IMR-90 (cell line): ENCODE data around the gene TGFA. TPM values are rescaled to one million over a fixed set of nuclear protein-coding genes. Genes with fewer than 3 reads are reported as not detected.

Experiments used
- ATAC-seq: fragments of 200-7000 bp; cut with Tn5 transposase; 2 replicates; pipeline ENCODE4 v1.9.1; 2020; ENCODE audit warnings: low read depth, mild to moderate bottlenecking, moderate library complexity
- BruUV-seq: library from RNA; stranded (reverse); fragments of 400-500 nt; replicated peaks from 2 replicates; lab custom pipeline; 2021; lab: Mats Ljungman, UMichigan
- CTCF ChIA-PET: fragments of 300-600 bp; formaldehyde crosslinking; extraction: SDS; loops from one replicate; lab custom pipeline; 2021; ENCODE audit warnings: antibody characterized with exemption; lab: Yijun Ruan, JAX
- POLR2A ChIA-PET: fragments of 300-600 bp; sonication (Branson Sonifier 250); formaldehyde crosslinking; loops from one replicate; lab custom pipeline; 2022; ENCODE audit warnings: antibody characterized with exemption; ENCODE audit not compliant: unreplicated experiment; lab: Charles Lee
- DNase-seq: peaks from one replicate; pipeline ENCODE4 v3.0.0; 2013
- H2AFZ ChIP-seq: replicated peaks from 2 replicates; pipeline ENCODE3; 2013; ENCODE audit warnings: low read length, mild to moderate bottlenecking; ENCODE audit not compliant: poor library complexity
- H2AK5ac ChIP-seq: 2 replicates; pipeline ENCODE4 v1.6.1; 2013; ENCODE audit warnings: low read depth, low read length, inconsistent platforms
- H2AK9ac ChIP-seq: replicated peaks from 2 replicates; pipeline ENCODE3; 2013; ENCODE audit warnings: mild to moderate bottlenecking, low read depth, low read length, moderate library complexity; ENCODE audit not compliant: poor library complexity
- H2BK120ac ChIP-seq: 2 replicates; pipeline ENCODE4 v1.6.1; 2013; ENCODE audit warnings: low read depth, low read length, inconsistent platforms
- H2BK15ac ChIP-seq: 3 replicates; pipeline ENCODE4 v1.6.1; 2013; ENCODE audit warnings: low read depth, low read length, inconsistent platforms
- H2BK20ac ChIP-seq: 2 replicates; pipeline ENCODE4 v1.6.1; 2013; ENCODE audit warnings: low read depth, mild to moderate bottlenecking, inconsistent platforms, low read length, moderate library complexity
- H2BK5ac ChIP-seq: 2 replicates; pipeline ENCODE4 v1.6.1; 2013; ENCODE audit warnings: mild to moderate bottlenecking, low read depth, low read length, inconsistent platforms; ENCODE audit not compliant: poor library complexity, severe bottlenecking
- H3K14ac ChIP-seq: replicated peaks from 2 replicates; pipeline ENCODE4 v1.6.1; 2013; ENCODE audit warnings: low read depth, low read length, inconsistent platforms
- H3K18ac ChIP-seq: 2 replicates; pipeline ENCODE4 v1.6.1; 2013; ENCODE audit warnings: low read depth, low read length, control low read depth
- H3K23ac ChIP-seq: 2 replicates; pipeline ENCODE4 v1.6.1; 2013; ENCODE audit warnings: low read depth, low read length, inconsistent platforms
- H3K27ac ChIP-seq: 2 replicates; pipeline ENCODE4 v1.5.1; 2013; ENCODE audit warnings: mild to moderate bottlenecking, control low read depth, low read length; ENCODE audit not compliant: insufficient read depth
- H3K27me3 ChIP-seq: 2 replicates; pipeline ENCODE4 v1.6.1; 2013; ENCODE audit warnings: low read length; ENCODE audit not compliant: control insufficient read depth, insufficient read depth
- H3K36me3 ChIP-seq: 2 replicates; pipeline ENCODE4 v1.6.1; 2013; ENCODE audit warnings: low read length, mixed read lengths; ENCODE audit not compliant: control insufficient read depth, insufficient read depth
- H3K4ac ChIP-seq: 2 replicates; pipeline ENCODE4 v1.6.1; 2013; ENCODE audit warnings: low read depth, low read length, inconsistent platforms
- H3K4me1 ChIP-seq: 2 replicates; pipeline ENCODE4 v1.6.1; 2013; ENCODE audit warnings: low read length, mixed read lengths; ENCODE audit not compliant: control insufficient read depth, insufficient read depth
- H3K4me2 ChIP-seq: 2 replicates; pipeline ENCODE4 v1.6.1; 2013; ENCODE audit warnings: low read depth, mild to moderate bottlenecking, control low read depth, low read length, moderate library complexity
- H3K4me3 ChIP-seq: 2 replicates; pipeline ENCODE4 v1.5.1; 2013; ENCODE audit warnings: low read depth, mild to moderate bottlenecking, control low read depth, low read length, moderate library complexity; ENCODE audit not compliant: insufficient read depth
- H3K56ac ChIP-seq: 2 replicates; pipeline ENCODE4 v1.6.1; 2013; ENCODE audit warnings: low read length, inconsistent platforms; ENCODE audit not compliant: insufficient read depth; ENCODE audit errors: extremely low read depth
- H3K79me1 ChIP-seq, 2 experiments: 2 replicates each; pipeline ENCODE4 v1.6.1; 2013; ENCODE audit warnings: low read length in 2 of 2, inconsistent platforms in 1 of 2, low read depth in 1 of 2
- H3K9ac ChIP-seq: 2 replicates; pipeline ENCODE4 v1.6.1; 2013; ENCODE audit warnings: low read depth, low read length, control low read depth
- H3K9me1 ChIP-seq: 2 replicates; pipeline ENCODE4 v1.6.1; 2013; ENCODE audit warnings: low read length, inconsistent platforms; ENCODE audit not compliant: insufficient read depth
- H3K9me3 ChIP-seq: 2 replicates; pipeline ENCODE4 v1.6.1; 2013; ENCODE audit warnings: low read length; ENCODE audit not compliant: control insufficient read depth, insufficient read depth
- H4K20me1 ChIP-seq: 2 replicates; pipeline ENCODE4 v1.6.1; 2013; ENCODE audit warnings: low read length, inconsistent platforms; ENCODE audit not compliant: insufficient read depth
- H4K5ac ChIP-seq: 2 replicates; pipeline ENCODE4 v1.6.1; 2013; ENCODE audit warnings: mild to moderate bottlenecking, low read depth, low read length, control low read depth
- H4K8ac ChIP-seq, 2 experiments: 2 replicates each; pipeline ENCODE4 v1.6.1; 2013; ENCODE audit warnings: low read depth in 2 of 2, low read length in 2 of 2, control low read depth in 1 of 2, inconsistent platforms in 1 of 2
- H4K91ac ChIP-seq: 2 replicates; pipeline ENCODE4 v1.6.1; 2013; ENCODE audit warnings: low read depth, low read length, inconsistent platforms; ENCODE audit not compliant: insufficient read depth
- CEBPB ChIP-seq: IDR thresholded peaks from 2 replicates; pipeline ENCODE4 v1.6.1; 2012; ENCODE audit warnings: low read depth, low read length, improper control_type of control experiment
- CHD1 ChIP-seq: IDR thresholded peaks from 2 replicates; pipeline ENCODE4 v1.6.1; 2012; ENCODE audit warnings: low read depth, low read length, improper control_type of control experiment
- MAZ ChIP-seq: IDR thresholded peaks from 2 replicates; pipeline ENCODE4 v1.6.1; 2012; ENCODE audit warnings: low read depth, mild to moderate bottlenecking, low read length, improper control_type of control experiment, moderate library complexity, borderline replicate concordance
- MXI1 ChIP-seq: IDR thresholded peaks from 2 replicates; pipeline ENCODE4 v1.6.1; 2012; ENCODE audit warnings: low read depth, mild to moderate bottlenecking, low read length, moderate library complexity, borderline replicate concordance
- POLR2A ChIP-seq: IDR thresholded peaks from 2 replicates; pipeline ENCODE4 v1.6.1; 2012; ENCODE audit warnings: mild to moderate bottlenecking, low read depth, low read length
- RCOR1 ChIP-seq: IDR thresholded peaks from 2 replicates; pipeline ENCODE4 v1.6.1; 2012; ENCODE audit warnings: mild to moderate bottlenecking, low read length, improper control_type of control experiment; ENCODE audit not compliant: insufficient replicate concordance
- WGBS, 2 experiments: methylation state at CpG; one replicate each; pipeline versions ENCODE4 v1.1.5 to v1.1.7; 2013; ENCODE audit warnings: missing lambda C conversion rate in 2 of 2; ENCODE audit not compliant: insufficient read length in 1 of 2; ENCODE audit errors: extremely low coverage in 2 of 2; 5-methylcytosine and 5-hydroxymethylcytosine counted together
- dilution Hi-C: fragments of 300-500 bp; cut with HindIII; formaldehyde crosslinking; loops from one replicate; pipeline ENCODE4 v1.14.3; 2018; ENCODE audit warnings: low sequenced_read_pairs; ENCODE audit not compliant: unreplicated experiment
- in situ Hi-C: fragments of 300-500 bp; cut with MboI; formaldehyde crosslinking; loops from 3 replicates; pipeline ENCODE4 v1.14.3; 2019; ENCODE audit warnings: low sequenced_read_pairs, inconsistent platforms, mixed read lengths
- intact Hi-C: fragments of 100-400 bp; cut with micrococcal nuclease; formaldehyde crosslinking; loops from 2 replicates; pipeline ENCODE4 v1.10.0; 2022
- polyA plus RNA-seq, 3 experiments: library from polyadenylated mRNA; depleted of rRNA; stranded (reverse); fragments of >200 nt; gene quantifications; 2 replicates each; pipeline ENCODE4 v1.2.3, GENCODE V29; 2012; ENCODE audit warnings: low replicate concordance in 1 of 3
- total RNA-seq: library from RNA; depleted of rRNA; stranded (reverse); fragments of >200 nt; gene quantifications from 2 replicates; pipeline ENCODE4 v1.2.3, GENCODE V29; 2012

Gene TGFA
- total and polyA plus RNA-seq, 2 of the 4 experiments (the other 2 are of a cell fraction), result not detected

GRCh38 chr2:70403267-70404053, 150.2 kb downstream of the TGFA start:
- Histone ChIP-seq H2BK5ac (no peak overlapping the region), H3K4me2 (no peak overlapping the region), H3K9me1 (no peaks in the 10 kb centered on the region), H3K23ac (no peak overlapping the region), H2AFZ (no peak overlapping the region), H4K5ac (no peak overlapping the region), H2AK9ac (no peak overlapping the region), H4K8ac (no peak overlapping the region), H3K9ac (no peak overlapping the region), H2AK5ac (no peak overlapping the region), H3K27ac (no peak overlapping the region), H3K56ac (no peak overlapping the region), H3K4me1 (no peaks in the 10 kb centered on the region), H3K36me3 (no peaks in the 10 kb centered on the region), H3K4me3 (no peak overlapping the region), H3K4ac (no peak overlapping the region), H2BK20ac (no peak overlapping the region), H2BK120ac (no peak overlapping the region), H3K18ac (no peak overlapping the region), H4K91ac (no peak overlapping the region), H2BK15ac (no peak overlapping the region), H3K14ac (no peak overlapping the region), H3K27me3 (peaks cover 2% of the 10 kb centered on the region; the same call in 1 of the 2 replicates), H3K79me1 (no peaks in the 10 kb centered on the region), H3K9me3 (no peaks in the 10 kb centered on the region), H4K20me1 (no peaks in the 10 kb centered on the region)
- 67% methylated on average over 1 of the region's 8 CpGs; no CpG with 5 or more reads in 1 of the 2 experiments for WGBS, 2 experiments
- BruUV-seq, result no TSS peak
- intact Hi-C loops, result no loop called here
- CTCF ChIA-PET, result no interaction called here
- dilution Hi-C loops, result no loop called here
- no peak for TF ChIP-seq MAZ
- no peak for TF ChIP-seq CEBPB
- TF ChIP-seq POLR2A, result no peak
- TF ChIP-seq MXI1, result no peak
- TF ChIP-seq CHD1, result no peak
- TF ChIP-seq RCOR1, result no peak
- DNase-seq, result no peak
- in situ Hi-C loops, result no loop called here
- POLR2A ChIA-PET, result no interaction called here
- ATAC-seq, result no peak
